Upper lobe of left lung (tissue), 6 donors: Measurements from ENCODE around the gene RRP1B. TPM values are rescaled to one million over a fixed set of nuclear protein-coding genes. Genes with fewer than 3 reads are reported as not detected.

Source experiments
- ATAC-seq, 2 donors: fragments of 200-7000 bp; cut with Tn5 transposase; one replicate each; pipeline ENCODE4 v1.9.1; 2022; ENCODE audit warnings: mild to moderate bottlenecking in 2 of 2, moderate library complexity in 2 of 2; ENCODE audit not compliant: low FRiP score in 2 of 2
- DNase-seq, 2 donors: peaks; one replicate each; pipeline ENCODE4 v3.0.0-alpha.2; 2019 to 2020
- H3K27ac ChIP-seq, 4 donors: fragments of 200-600 bp; sonication (generic); one replicate each; pipeline ENCODE4 v1.5.1; 2016 to 2019
- H3K27me3 ChIP-seq, 4 donors: fragments of 200-600 bp; sonication (generic); one replicate each; pipeline ENCODE4 v1.5.1; 2017 to 2019
- H3K36me3 ChIP-seq, 4 donors: fragments of 200-600 bp; sonication (generic); one replicate each; pipeline ENCODE4 v1.5.1; 2016 to 2019
- H3K4me1 ChIP-seq, 4 donors: fragments of 200-600 bp; sonication (generic); one replicate each; pipeline ENCODE4 v1.5.1; 2018 to 2019
- H3K4me3 ChIP-seq, 4 donors: fragments of 200-600 bp; sonication (generic); one replicate each; pipeline ENCODE4 v1.5.1; 2017 to 2019; ENCODE audit warnings: mild to moderate bottlenecking in 2 of 4, moderate library complexity in 1 of 4
- H3K9me3 ChIP-seq, 4 donors: fragments of 200-600 bp; sonication (generic); one replicate each; pipeline ENCODE4 v1.5.1; 2018 to 2019
- EP300 ChIP-seq, 4 donors: sonication (generic); formaldehyde crosslinking; IDR thresholded peaks; one replicate each; pipeline ENCODE4 v1.5.1; 2017; ENCODE audit warnings: antibody characterized with exemption in 4 of 4, control low read depth in 2 of 4
- POLR2A ChIP-seq, 4 donors: fragments of 450-650 bp; IDR thresholded peaks; one replicate each; pipeline ENCODE4 v1.5.1; 2016 to 2017; ENCODE audit warnings: antibody characterized with exemption in 4 of 4, mild to moderate bottlenecking in 2 of 4
- POLR2AphosphoS5 ChIP-seq, 2 donors: sonication (generic); formaldehyde crosslinking; IDR thresholded peaks; one replicate each; pipeline ENCODE4 v1.5.1; 2017; ENCODE audit warnings: antibody characterized with exemption in 2 of 2
- WGBS, 2 donors: methylation state at CpG; one replicate each; pipeline ENCODE4 v1.1.5; 2017 to 2018; 5-methylcytosine and 5-hydroxymethylcytosine counted together
- small RNA-seq, 4 donors: library from RNA; depleted of rRNA; stranded (forward); fragments of <200 nt; gene quantifications; one replicate each; pipeline ENCODE3, GENCODE V24; 2016
- total RNA-seq, 6 donors: library from RNA; depleted of rRNA in 4 of 6; stranded (reverse); fragments of >200 nt in 4 of 6; gene quantifications; one replicate each; pipeline versions ENCODE4 v1.1.0 to v1.2.1, GENCODE V29; 2016 to 2021
- TF ChIP-seq, protein P1 (sequence below), 6 experiments: fragments of 450-650 bp in 4 of 6; fragments of 200-600 bp in 2 of 6; sonication (generic) in 2 of 6; IDR thresholded peaks; one replicate each; pipeline ENCODE4 v1.5.1; 2016 to 2019; ENCODE audit warnings: antibody characterized with exemption in 6 of 6
- donor health status: DM: no; HTN: no; CAD: no; lungs with moderate emphysema.
- donor health status: DM: no; HTN: yes; CAD: no; lungs with severe emphysema.

The RRP1B gene
- total RNA-seq, 6 donors from 2014 or later: 11.5 to 22.8 (median 19.7) TPM

DNA sequence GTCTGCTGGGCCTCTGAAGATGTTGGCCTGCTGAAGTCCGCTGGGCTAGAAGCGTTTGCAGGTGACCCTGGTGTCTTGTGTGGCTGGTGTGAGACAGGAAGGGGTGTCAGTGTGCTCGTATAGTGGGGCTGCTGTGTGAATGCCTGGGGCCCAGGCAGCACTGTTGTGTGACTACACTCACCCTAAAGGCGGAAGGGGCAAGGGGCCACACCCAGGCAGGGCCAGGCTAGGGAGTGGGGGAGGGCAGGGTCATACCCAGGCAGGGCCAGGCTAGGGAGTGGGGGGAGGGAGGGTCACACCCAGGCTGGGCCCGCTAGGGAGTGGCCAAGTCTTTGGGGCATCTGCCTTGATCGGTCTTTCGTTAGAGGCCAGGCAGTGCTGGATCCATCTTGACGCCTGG lies 84.6 kb downstream of the RRP1B start:
- Histone ChIP-seq H3K27me3 (no peaks in the 10 kb centered on the region), H3K27ac (no peak overlapping the region), H3K4me3 (no peak overlapping the region), H3K9me3 (no peaks in the 10 kb centered on the region), H3K36me3 (peaks cover 16 to 70% (median 56%) of the 10 kb centered on the region in 4 donors), H3K4me1 (peaks cover 0 to 6% (median 0%) of the 10 kb centered on the region in 4 donors)
- ATAC-seq: no peak
- no peak for DNase-seq
- TF ChIP-seq EP300 (IDR thresholded peaks at IDR 0.05) (no peak), POLR2A (IDR thresholded peaks at IDR 0.05) (no peak), POLR2AphosphoS5 (IDR thresholded peaks at IDR 0.05) (no peak)
- TF ChIP-seq, protein P1, sequence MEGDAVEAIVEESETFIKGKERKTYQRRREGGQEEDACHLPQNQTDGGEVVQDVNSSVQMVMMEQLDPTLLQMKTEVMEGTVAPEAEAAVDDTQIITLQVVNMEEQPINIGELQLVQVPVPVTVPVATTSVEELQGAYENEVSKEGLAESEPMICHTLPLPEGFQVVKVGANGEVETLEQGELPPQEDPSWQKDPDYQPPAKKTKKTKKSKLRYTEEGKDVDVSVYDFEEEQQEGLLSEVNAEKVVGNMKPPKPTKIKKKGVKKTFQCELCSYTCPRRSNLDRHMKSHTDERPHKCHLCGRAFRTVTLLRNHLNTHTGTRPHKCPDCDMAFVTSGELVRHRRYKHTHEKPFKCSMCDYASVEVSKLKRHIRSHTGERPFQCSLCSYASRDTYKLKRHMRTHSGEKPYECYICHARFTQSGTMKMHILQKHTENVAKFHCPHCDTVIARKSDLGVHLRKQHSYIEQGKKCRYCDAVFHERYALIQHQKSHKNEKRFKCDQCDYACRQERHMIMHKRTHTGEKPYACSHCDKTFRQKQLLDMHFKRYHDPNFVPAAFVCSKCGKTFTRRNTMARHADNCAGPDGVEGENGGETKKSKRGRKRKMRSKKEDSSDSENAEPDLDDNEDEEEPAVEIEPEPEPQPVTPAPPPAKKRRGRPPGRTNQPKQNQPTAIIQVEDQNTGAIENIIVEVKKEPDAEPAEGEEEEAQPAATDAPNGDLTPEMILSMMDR (IDR thresholded peaks at IDR 0.05): no peak
- WGBS, 2 donors: 96 to 97% methylated on average over 7 to 8 of the region's 8 CpGs

DNA sequence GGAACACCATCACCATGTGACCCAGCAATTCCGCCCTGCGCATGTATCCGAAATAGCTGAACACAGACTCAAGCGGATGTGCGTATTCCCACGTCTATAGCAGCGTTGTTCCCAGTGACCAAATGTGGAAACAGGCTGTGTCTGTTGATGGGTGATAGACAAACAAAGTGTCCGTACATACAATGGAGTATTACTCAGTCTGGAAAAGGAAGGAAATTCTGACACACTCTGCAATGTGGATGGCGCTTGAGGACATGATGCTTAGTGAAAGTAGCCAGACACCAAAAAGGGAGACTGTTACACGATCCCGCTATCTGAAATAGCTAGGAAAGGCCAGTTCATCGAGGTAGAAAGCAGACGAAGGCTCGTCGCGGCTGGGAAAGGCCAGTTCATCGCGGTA lies 85.4 kb downstream of the RRP1B start:
- 97 to 98% methylated on average over 18 of the region's 18 CpGs for WGBS, 2 donors
- no peaks in the 10 kb centered on the region for H3K27me3 ChIP-seq
- ATAC-seq: no peak
- TF ChIP-seq POLR2A (IDR thresholded peaks at IDR 0.05) (no peak), EP300 (IDR thresholded peaks at IDR 0.05) (no peak), POLR2AphosphoS5 (IDR thresholded peaks at IDR 0.05) (no peak)
- TF ChIP-seq, protein P1 (IDR thresholded peaks at IDR 0.05): no peak
- H3K27ac ChIP-seq: no peak overlapping the region
- no peak for DNase-seq
- H3K36me3 ChIP-seq: peaks cover 16 to 75% (median 62%) of the 10 kb centered on the region in 4 donors
- no peaks in the 10 kb centered on the region for H3K9me3 ChIP-seq
- peaks cover 0 to 6% (median 0%) of the 10 kb centered on the region in 4 donors for H3K4me1 ChIP-seq
- H3K4me3 ChIP-seq: no peak overlapping the region

Small RNAs within 50 kb of the gene (small RNA-seq; reads per million reads assigned to genes)
- gene MIR6070: 0 reads per million in 4 donors

Other genes starting within 250 kb of the RRP1B start
- gene SIK1, start 232.4 kb upstream of the RRP1B start, total RNA-seq: 10 to 100 TPM in 5 of 6 donors, 1 to 10 TPM in 1; 7.8 to 77.3 (median 43.7) TPM
- gene HSF2BP, start 72 bp upstream of the RRP1B start, total RNA-seq: under 1 TPM in 4 of 6 donors, not detected in 2; 0.40 to 0.91 (median 0.45) TPM
- 100 to 1,000 TPM; 105 to 301 (median 207) TPM for gene PDXK, start 59.6 kb downstream of the RRP1B start, total RNA-seq
- gene CSTB, start 116.7 kb downstream of the RRP1B start, total RNA-seq: 100 to 1,000 TPM in 2 of 6 donors, 10 to 100 TPM in 4; 19.9 to 122 (median 51.3) TPM
- gene RRP1, start 130.0 kb downstream of the RRP1B start, total RNA-seq: 10 to 100 TPM; 12.0 to 25.1 (median 20.9) TPM
- 100 to 1,000 TPM in 1 of 6 donors, 10 to 100 TPM in 5; 55.0 to 102 (median 70.0) TPM for gene AGPAT3, start 205.7 kb downstream of the RRP1B start, total RNA-seq